HG03469 (cell line): ENCODE measurements around the gene RGR.
A peak's percentile ranks its signal among the peaks of the same experiment; 100 is the strongest.

ENCODE experiments used
- ATAC-seq: cut with Tn5 transposase; IDR thresholded peaks from one replicate; pipeline ENCODE4 v1.9.1; 2021; ENCODE audit warnings: mild to moderate bottlenecking, moderate library complexity, moderate number of reproducible peaks; ENCODE audit not compliant: unreplicated experiment

RGR gene

DNA sequence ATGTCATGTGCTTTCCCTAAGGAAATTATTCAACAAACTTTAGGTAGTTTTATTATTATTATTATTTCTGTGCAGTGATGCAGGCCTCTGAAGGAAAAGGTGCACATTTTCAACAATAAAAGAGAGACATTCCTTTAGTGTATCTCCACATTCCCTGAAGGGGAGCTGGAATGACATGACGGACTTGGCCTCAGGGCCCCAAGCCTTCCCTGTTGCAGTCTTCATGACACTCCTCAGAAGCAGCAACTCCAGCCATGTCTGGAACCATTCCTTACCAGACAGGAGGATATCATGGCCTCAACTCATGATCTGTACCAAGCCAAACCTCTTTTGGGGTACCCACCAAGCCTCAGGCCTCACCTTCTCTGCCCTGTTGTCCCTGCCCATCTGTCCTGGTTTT lies 48.3 kb downstream of the RGR start:
- ATAC-seq = no peak

DNA sequence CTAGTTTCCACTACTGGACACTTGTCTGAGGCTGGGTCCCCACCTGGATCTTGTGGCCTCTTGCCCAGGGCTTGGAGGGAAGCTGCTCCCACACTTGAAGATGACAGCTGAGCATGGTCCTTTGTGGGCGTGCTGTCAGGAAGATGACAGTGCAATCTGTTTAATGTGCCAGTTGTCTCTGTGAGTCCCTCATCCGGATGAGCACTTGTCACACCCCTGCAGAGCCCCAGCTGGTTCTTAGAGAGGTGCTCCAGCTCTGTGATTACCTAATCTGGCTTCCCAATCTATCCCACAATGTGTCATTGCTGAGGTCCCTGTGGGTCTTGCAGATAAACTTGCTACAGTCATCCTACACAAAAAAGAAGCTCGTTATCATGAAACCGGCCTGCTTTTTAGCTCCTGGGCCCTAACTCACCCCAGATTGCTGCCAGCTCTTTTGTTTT lies 48.7 kb downstream of the RGR start:
- ATAC-seq = no peak

DNA sequence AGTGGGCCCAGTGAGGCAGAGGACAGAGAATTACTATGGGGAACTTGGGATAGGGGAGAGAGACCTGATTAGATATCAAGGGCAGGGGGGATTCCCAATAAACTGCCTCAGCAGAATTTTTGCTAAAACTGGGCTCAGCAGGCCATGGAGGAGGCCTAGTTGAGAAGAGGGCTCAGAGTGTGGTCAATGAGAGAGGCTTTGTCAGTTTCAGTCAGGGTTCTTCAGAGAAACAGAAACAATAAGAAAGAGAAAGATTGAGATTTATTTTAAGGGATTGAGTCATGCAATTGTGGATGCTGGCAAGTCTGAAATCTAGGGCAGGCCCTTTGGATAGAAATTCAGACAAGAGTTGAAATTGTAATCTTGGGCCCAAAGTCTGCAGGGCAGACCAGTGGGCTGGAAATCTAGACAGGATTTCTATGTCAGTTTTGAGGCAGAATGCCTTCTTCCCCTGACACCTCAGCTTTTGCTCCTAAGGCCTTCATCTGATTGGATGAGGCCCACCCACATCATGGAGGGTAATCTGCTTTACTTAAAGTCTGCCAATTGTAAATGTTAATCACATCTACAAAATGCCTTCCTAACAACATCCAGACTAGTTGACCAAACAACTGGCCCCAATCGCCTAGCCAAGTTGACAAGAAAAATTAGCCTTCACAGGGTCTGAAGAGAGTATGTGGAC lies 50.1 kb downstream of the RGR start:
- peak; percentile 83 for ATAC-seq

DNA sequence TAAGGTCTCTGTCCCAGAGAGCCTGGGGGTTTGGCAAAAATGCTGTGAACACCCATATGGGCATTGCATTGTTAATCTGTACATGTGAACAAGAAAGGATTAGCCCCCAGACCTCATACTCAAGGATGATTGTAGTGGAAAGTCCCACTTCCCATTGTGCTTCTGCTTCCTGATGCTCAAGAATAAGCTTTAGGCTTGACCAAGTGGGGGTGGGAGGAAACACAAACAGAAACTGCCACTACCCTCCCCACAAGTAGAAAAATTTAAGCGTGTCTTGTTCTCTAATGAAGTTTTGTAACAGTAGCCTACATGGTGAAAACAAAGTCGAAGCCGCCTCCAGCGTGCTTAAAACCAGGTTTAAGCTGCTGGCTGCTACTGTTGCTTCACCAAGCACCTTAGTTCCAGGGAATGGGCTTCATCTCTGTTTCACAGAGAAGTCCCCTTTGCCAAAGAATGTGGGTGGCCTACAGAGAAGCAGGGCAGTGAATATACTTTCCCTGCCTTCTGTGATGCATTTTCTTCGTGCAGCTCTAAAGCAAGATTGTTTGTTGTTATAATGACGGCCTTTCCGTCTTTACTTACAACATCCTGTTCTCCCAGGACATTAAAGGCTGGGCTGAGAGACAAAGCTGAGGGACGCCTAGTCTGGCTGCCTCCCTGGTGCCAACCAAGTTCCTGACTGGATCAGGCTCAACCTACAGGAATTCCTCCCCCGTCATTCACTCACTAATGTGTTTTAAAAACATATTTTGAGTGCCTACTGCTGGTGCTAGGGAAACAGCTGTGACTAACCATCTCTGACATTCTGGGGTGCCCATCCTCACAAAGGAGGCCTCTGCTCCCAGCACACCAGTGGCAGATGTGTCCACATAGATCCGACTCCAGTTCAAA lies 51.5 kb downstream of the RGR start:
- ATAC-seq = no peak

DNA sequence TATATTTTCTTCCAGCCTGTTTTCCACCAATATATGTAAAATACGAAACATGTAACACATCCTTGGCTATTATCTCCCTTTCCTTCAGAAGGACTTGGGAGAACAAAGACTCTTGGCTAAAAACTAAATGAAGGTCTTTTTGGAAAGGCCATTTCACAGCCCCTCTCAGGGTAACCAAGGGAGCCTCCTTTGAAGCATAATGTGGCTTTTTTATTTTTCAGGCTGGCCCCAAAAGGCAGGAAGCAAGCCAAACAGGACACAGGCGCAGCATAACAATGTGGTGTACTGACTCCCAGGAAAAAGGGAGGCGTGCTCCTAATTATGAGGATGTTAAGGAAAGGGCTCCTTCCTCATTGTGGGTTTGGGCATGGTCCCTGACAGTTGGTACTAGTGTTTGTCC lies 53.2 kb downstream of the RGR start:
- ATAC-seq = no peak

DNA sequence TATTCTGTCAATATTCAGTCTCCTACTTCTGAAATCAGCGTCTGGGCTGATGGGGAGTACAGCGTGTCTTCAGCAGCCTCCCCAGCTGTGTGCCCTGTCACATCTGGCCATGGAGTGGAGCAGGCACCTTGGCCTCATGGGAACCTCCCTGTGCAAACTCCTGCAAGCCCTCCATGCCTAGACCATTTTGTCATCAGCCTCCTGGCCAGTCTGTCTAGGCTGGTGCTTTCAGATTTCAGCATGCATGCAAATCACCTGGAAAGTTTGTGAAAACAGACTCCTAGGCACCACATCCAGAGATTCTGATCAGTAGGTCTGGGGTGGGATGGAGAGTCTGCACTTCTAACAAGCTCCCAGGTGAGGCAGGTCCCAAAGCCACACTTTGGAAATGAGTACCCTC lies 57.4 kb downstream of the RGR start:
- ATAC-seq = no peak

DNA sequence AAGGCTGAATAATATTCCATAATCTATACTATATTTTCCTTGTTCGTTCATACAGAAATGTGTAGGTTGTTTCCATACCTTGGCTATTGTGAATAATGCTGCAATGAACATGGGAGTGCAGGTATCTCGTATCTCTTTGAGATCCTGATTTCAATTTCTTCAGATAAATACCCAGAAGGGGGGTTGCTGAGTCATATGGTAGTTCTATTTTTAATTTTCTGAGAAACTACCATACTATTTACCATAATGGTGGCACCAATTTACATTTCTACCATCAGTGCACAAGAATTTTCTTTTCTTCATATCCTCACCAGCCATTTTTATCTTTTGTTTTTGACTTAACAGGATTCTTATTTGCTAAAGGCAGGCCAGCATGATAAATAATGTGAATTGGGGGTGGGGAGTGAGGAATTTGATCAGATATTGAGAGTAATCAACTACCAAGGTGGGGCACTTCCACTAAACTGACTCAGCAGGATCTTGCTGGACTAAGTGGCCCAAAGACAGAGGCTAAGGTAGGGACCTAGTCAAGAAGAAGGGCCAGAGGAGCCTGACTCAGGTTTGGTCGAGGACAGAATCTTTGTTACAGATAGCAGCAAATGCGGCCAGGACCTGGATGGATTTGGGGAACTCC lies 62.0 kb downstream of the RGR start:
- no peak for ATAC-seq

DNA sequence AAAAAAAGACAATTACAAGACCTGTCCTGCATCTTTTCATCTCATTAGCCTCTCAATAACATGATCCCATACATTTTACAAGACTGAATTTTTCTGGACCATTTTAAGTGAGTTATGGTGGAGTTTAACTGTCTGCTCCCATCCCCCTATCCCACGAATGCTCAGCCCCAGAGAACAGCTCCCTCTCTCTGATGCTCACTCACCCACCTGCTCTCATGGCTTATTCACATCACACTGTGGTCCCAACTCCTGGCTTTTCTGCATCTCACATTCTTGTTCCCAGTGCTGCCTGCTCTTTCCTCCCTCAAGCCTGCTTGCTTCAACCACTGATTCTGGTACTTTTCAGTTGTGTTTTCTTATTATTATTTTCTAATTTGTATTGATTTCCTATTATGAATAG lies 63.2 kb downstream of the RGR start:
- no peak for ATAC-seq

DNA sequence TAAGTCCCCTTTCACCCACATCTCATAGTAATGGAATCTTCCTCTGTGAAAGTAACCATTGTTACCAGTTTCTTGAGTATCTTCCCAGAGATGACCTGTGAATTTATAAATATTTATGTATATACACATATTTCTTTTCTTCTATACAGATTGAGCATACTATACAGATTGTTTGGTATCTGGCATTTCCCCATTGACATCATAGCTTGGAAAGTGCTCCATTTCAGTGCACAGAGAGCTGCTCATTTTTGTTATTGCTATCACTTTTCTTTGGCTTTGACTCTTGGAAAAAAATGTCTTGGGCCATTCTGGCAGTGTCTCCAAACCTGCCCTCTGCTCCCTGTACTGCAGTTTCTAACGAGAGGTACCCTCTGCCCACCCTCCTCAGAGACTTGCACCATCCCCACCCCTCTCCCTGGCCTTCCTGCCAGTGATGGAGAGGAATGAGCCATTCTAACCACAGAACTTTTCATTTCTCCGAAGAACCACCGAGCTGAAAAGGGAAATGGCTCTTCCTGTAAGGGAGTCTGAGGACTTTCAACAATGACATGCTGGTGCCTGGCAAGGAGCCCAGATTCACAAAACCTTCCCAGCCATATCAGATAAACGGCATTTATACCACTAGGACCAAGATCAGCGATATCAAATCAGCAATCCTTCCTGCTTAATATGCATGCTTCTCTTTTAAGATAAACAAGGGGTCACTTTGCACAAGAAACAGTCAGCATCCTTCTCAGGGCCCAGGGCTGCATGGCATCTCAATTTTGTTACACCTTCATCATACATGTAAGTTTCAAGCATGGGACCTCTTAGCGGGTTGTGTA lies 63.8 kb downstream of the RGR start:
- peak; percentile 54 for ATAC-seq
